ENCODE data around the gene NUDT13.

DNA sequence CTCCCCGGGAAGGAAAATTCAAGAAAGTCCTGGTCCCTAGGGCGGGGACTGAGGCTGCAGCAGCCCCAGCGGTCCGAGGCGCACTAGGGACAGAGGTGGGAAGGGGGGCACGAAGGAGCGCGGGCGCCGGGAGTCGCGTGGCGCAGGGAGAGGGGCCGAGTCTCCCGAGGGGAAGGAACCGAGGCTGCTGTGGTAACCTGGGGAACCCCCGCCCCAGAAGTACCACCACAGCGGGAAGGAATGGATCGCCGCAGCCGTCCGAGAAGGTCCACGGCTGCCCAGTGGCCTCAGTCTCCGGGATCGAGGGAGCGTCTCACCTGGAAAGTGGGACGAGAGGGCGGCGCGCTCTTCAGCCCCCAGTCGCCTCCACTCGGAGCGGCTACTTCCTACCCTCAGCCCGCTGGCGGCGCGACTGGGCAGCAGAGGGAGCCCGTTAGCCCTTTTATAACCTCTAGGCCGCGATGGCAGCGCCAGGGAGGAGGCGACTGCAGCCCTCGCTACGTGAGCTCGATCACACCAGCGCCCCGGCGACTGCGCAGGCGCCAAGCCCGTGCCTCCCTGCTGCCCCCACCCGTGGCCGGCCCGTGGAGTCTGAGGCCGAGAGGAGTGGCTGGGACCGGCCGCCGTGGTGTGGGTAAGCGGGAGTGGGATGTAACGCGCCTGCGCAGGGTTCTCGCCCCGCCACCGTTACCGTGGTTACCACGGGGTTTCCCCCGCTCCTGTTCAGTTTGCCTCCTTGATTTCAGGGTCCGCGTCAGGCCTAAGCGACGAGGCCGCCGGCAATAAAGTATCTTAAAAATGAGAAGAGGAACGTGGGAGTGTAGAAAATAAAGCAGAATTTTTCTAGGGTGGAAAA, 13.6 kb upstream of the NUDT13 start, which contains the start of gene P4HA1:
- TF ChIP-seq, protein P1, sequence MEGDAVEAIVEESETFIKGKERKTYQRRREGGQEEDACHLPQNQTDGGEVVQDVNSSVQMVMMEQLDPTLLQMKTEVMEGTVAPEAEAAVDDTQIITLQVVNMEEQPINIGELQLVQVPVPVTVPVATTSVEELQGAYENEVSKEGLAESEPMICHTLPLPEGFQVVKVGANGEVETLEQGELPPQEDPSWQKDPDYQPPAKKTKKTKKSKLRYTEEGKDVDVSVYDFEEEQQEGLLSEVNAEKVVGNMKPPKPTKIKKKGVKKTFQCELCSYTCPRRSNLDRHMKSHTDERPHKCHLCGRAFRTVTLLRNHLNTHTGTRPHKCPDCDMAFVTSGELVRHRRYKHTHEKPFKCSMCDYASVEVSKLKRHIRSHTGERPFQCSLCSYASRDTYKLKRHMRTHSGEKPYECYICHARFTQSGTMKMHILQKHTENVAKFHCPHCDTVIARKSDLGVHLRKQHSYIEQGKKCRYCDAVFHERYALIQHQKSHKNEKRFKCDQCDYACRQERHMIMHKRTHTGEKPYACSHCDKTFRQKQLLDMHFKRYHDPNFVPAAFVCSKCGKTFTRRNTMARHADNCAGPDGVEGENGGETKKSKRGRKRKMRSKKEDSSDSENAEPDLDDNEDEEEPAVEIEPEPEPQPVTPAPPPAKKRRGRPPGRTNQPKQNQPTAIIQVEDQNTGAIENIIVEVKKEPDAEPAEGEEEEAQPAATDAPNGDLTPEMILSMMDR (IDR thresholded peaks at IDR 0.05 in 2 of 3, conservative IDR thresholded peaks at IDR 0.05 in 1 of 3; ENCODE audit: insufficient read depth in 2 of 3, low read depth in 1 of 3, low read length in 3 of 3): peak; percentile 91 to 97 (median 96)
- no peak for TF ChIP-seq LEF1 (IDR thresholded peaks at IDR 0.05)

All from K562 (cell line).